Vagina (tissue), 2 donors: ENCODE results near the gene TRPM1.

Source experiments
- POLR2A ChIP-seq, 2 donors: fragments of 450-650 bp; IDR thresholded peaks; one replicate each; pipeline ENCODE4 v1.6.1; 2017; ENCODE audit warnings: antibody characterized with exemption in 2 of 2, mild to moderate bottlenecking in 2 of 2, moderate library complexity in 2 of 2
- POLR2AphosphoS5 ChIP-seq, 2 donors: sonication (generic); formaldehyde crosslinking; IDR thresholded peaks; one replicate each; pipeline ENCODE4 v1.9.0; 2017; ENCODE audit warnings: antibody characterized with exemption in 2 of 2, mild to moderate bottlenecking in 2 of 2, low read depth in 1 of 2; ENCODE audit not compliant: insufficient read depth in 1 of 2

DNA sequence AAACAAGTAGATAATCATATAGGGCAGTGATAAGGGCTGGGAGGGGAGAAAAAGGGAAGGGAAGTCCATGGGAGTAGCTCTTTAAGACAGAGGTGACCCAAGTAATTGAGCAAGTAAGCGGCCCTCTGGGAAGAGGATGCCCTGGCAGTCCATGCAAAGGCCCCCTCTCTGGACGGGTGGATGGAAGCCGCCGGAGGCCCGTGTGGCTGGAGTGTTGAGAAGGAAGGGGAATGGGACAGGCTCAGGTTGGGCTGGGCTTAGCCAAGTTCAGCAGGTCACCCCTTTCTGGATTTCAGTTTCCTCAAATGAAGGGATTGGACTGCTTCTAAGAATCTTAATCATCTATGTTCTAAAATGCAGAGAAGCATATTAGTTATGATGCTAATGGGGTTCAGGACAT lies 32.4 kb upstream of the TRPM1 start:
- TF ChIP-seq POLR2A (IDR thresholded peaks at IDR 0.05) (no peak), POLR2AphosphoS5 (IDR thresholded peaks at IDR 0.05; ENCODE audit: insufficient read depth in 1 of 2, low read depth in 1 of 2) (no peak)
